NCI-H1417 treated with DMSO at 0.1 percent for 48 hours (cell line): Measurements from ENCODE around the gene PDIA5.

ENCODE experiments used
- DNase-seq: peaks from one replicate; lab custom pipeline; 2025; lab: John Stamatoyannopoulos, UW

The PDIA5 gene

GRCh38 chr3:123169492-123169929 is 102.7 kb downstream of the PDIA5 start:
- DNase-seq: no peak

GRCh38 chr3:123169930-123170329 is 103.1 kb downstream of the PDIA5 start:
- no peak for DNase-seq

DNA sequence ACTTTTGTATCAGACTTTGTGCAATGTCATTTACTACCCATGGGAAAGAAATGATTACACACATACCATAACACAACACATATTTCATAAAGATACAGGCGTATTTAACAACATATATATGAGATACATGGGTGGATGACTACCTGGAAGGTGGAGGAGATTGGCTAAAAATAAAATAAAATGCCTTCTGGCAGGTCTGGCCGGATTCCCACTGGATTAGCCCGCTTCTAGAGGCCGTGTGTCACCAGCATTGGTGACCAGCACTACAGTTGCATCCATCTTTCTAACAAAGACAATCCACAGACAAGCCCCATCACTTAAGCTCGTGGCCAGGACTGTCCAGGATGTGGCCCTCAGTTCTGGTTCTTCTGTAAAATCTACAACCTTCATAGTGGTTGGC is 114.0 kb downstream of the PDIA5 start:
- no peak for DNase-seq

- no peak for DNase-seq
These were observed 119.9 kb downstream of the PDIA5 start for GRCh38 chr3:123186695-123187094.

DNA sequence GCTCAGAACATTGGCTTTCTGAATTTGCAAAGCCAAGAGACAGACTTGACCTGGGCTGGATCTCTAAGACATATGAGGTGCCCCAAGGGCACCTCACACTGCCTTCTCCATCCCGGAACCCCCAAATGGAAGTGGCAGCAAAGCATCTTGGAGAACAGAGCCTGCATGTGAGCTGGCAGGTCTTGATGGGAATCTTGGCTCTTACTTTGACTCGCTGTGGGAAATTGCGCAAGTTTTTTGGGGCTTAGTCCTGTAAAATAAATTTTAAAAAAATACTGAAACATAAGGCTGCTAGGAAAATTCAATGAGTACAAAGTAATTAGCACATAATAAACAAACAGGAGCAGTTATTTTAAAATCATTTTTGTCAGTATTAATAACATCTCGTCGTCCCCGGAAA is 121.2 kb downstream of the PDIA5 start:
- DNase-seq: no peak

- DNase-seq: no peak
These were observed 126.8 kb downstream of the PDIA5 start for GRCh38 chr3:123193448-123194101.

- no peak for DNase-seq
These were observed 127.7 kb downstream of the PDIA5 start for GRCh38 chr3:123194552-123194951.

GRCh38 chr3:123198372-123198771 is 131.5 kb downstream of the PDIA5 start:
- no peak for DNase-seq

GRCh38 chr3:123201223-123201556 is 134.4 kb downstream of the PDIA5 start:
- no peak for DNase-seq

DNA sequence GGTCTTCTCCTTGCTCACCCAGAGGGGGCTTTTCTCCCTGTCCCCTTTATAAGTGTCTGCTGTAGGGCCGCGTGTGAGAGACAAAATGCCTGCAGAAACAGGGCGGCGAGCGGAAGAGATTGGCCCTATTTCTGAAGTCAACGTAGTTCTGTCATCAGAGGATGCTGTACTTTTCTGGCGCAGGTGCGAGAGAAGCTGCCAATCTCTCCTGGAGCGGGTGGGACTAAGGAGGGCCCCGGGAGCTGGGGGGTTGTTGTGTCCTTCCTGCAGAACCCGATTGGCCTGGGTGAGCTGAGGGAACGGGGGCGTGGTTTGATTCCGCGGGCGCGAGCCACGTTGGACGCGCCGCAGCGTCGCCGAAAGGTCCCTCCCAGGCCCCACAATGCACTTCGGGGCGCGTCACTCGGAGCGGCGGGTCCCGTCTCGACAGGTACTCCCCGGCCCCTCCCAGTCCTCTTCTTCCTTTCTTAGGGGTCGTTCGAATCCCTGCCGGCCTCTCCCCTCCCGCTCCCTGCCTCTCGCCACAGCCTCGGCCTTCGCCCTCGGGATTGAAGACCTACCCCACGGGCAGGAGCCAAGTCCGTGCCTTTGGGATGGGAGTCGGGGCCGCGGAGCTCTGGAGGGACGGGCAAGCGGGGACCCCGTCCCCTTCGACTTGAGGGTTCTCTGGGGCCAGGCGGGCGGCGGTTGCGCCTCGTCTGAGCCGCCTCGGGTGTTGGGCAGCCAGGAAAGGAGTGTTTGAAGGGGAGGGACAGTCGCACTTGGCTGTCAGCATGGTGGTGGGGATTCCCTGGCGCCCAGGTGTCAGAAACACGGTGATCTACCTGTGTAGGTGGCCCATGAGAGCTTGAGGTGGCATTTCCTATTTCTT is 135.0 kb downstream of the PDIA5 start, which contains the start of gene SEC22A:
TSS of gene SEC22A (plus strand) at position 387 of the 871 bp plus-strand sequence. CDS start 7,275 bp downstream, outside the sequence.
- DNase-seq: peak; percentile 88

DNA sequence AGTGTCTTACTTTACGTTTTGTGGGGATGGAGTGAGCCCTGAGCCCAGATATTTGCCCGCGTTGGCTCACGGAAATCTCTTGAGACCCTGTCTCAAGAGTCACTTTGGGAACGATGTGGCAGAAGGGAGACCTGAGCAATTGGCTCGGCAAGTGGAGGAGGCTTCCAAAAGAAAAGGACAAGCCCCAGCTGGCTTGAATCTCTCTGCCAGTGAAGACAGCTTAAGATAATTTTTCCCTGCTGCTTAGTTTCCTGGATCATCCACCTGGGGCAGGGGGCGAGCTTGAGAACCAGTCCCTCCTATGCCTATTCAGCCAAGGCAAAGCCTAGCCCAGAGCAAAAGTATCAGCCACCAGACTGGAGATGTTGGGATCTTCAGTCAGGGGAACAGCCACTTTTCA is 135.6 kb downstream of the PDIA5 start:
- no peak for DNase-seq
